Coronary artery (tissue), 2 donors: Measurements from ENCODE around the gene TRIO.

Source experiments
- DNase-seq: peaks from one replicate; pipeline ENCODE4 v3.0.0-alpha.2; 2017; ENCODE audit warnings: low spot score
- H3K27ac ChIP-seq, 2 donors: fragments of 200-600 bp; sonication (generic); one replicate each; pipeline ENCODE4 v1.5.1; 2016 to 2019
- H3K4me3 ChIP-seq: fragments of 200-600 bp; sonication (generic); 2 replicates; pipeline ENCODE4 v1.5.1; 2016; ENCODE audit warnings: mild to moderate bottlenecking, moderate library complexity
- TF ChIP-seq, protein P1 (sequence below): fragments of 200-600 bp; sonication (generic); IDR thresholded peaks from one replicate; pipeline ENCODE4 v1.5.1; 2019; ENCODE audit warnings: antibody characterized with exemption

TRIO gene

DNA sequence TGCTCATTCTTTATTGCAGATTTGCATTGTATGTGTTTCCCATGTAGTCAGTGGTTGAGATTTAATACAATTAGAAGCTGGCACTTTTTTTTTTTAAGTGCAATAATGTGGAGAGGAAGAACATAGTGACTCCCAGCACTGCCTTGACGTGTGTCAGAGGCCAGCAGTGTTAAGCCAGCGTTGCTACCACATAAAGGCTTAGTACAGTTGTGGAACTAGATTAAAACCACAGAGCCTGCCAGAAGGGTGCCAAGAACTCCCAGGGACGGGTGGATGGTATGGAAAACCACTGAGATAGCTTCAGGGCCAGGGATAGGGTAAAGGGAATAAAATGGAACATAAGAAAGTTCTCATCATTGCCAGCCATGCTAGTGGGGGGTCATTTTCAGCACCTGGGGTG, 142.9 kb downstream of the TRIO start:
- Histone ChIP-seq H3K27ac (no peak overlapping the region), H3K4me3 (no peak overlapping the region)
- no peak for DNase-seq
- TF ChIP-seq, protein P1, sequence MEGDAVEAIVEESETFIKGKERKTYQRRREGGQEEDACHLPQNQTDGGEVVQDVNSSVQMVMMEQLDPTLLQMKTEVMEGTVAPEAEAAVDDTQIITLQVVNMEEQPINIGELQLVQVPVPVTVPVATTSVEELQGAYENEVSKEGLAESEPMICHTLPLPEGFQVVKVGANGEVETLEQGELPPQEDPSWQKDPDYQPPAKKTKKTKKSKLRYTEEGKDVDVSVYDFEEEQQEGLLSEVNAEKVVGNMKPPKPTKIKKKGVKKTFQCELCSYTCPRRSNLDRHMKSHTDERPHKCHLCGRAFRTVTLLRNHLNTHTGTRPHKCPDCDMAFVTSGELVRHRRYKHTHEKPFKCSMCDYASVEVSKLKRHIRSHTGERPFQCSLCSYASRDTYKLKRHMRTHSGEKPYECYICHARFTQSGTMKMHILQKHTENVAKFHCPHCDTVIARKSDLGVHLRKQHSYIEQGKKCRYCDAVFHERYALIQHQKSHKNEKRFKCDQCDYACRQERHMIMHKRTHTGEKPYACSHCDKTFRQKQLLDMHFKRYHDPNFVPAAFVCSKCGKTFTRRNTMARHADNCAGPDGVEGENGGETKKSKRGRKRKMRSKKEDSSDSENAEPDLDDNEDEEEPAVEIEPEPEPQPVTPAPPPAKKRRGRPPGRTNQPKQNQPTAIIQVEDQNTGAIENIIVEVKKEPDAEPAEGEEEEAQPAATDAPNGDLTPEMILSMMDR: no peak

DNA sequence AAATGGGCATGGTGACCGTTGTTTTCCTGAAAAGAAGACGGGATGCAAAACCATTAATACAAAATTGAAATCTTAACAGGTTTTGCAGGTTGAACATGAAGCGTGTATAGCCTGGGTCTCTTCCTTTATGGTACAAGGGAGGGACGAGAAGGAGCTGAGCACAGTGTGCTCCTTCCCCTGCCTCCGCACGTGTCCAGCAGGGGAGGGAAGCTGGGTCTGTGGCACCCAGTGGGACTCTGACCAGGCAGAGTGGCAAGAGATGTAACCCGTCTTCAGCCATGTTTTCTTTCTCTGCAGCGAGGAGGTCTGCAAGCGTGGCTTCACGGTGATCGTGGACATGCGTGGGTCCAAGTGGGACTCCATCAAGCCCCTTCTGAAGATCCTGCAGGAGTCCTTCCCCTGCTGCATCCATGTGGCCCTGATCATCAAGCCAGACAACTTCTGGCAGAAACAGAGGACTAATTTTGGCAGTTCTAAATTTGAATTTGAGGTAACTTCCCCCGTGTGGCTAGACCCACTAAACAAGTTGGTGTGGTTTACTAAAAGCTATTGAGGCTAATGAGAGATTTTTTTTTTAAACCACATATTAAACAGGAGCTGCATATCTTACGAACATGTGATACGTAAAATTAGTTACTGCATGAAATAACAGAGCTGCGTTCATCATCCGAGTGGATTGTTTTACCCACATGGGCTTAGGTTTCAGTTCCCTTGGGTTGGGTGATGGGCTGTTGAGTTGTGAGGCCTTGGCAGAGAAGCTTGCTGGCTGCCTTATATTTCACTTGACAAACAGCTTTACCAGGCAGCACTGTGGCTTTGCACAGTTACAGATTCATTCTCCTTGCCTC, 143.7 kb downstream of the TRIO start:
- DNase-seq: no peak
- Histone ChIP-seq H3K4me3 (no peak overlapping the region), H3K27ac (no peak overlapping the region)
- TF ChIP-seq, protein P1: no peak

DNA sequence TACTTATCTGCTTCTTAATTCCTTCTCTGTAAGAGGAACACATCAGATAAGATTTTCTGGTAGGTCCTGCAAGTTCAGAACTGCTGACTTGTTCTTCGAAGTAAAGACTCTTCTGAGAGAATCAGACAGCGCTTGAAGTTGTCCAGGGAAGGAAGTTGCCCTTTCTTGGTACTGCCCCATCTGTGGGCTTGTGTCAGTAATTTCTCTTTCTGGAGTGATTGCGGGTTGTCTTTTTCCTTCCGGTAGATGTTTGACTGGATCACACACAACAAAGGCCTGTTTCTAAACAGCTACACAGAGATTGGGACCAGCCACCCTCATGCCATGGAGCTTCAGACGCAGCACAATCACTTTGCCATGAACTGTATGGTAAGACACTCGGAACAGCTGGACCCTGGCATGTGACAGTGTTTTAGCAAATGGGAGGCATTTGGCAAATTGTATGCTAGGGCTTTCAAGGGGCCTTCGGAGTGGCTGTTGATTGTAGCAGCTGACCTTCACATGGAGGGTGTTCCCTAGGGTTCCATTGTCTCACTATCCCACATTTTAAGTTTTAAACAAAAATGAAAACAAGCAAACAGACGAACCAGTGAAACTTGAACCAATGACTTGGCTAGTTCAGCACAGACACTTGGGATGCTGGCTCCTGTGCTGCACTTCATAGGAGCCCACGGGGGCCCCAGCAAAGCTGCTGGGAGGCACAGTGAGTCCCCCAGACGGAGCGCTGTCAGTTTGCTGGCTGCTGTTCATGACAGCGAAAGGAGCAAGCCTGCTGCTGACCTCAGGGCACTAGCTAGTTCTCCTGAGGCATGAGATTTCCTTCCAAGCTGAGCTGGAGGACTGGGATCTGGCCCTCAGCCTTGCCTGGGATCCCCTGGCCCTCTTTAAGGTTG, 149.9 kb downstream of the TRIO start:
- TF ChIP-seq, protein P1: no peak
- Histone ChIP-seq H3K4me3 (no peak overlapping the region), H3K27ac (no peak overlapping the region)
- no peak for DNase-seq

DNA sequence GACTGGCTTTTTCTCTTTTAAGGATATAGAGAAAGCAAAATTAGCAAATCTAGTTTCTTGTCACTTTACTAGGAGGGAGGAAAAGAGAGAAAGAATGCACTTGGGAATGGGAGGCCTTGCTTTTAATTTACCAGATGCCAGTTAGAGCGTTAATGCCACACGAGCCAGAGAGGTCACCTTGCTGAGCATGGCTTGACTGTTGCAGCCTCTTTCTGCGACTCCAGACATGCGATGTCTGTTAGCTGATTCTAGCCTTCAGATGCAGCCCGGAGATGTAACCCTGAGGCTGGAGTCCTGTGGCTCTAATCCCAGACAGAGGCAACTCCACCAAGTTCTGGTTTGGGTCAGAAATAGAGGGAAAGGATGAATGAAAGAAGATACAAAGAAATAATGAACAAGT, 152.5 kb downstream of the TRIO start:
- H3K27ac ChIP-seq: no peak overlapping the region
- H3K4me3 ChIP-seq: no peak overlapping the region
- DNase-seq: no peak
- TF ChIP-seq, protein P1: no peak

DNA sequence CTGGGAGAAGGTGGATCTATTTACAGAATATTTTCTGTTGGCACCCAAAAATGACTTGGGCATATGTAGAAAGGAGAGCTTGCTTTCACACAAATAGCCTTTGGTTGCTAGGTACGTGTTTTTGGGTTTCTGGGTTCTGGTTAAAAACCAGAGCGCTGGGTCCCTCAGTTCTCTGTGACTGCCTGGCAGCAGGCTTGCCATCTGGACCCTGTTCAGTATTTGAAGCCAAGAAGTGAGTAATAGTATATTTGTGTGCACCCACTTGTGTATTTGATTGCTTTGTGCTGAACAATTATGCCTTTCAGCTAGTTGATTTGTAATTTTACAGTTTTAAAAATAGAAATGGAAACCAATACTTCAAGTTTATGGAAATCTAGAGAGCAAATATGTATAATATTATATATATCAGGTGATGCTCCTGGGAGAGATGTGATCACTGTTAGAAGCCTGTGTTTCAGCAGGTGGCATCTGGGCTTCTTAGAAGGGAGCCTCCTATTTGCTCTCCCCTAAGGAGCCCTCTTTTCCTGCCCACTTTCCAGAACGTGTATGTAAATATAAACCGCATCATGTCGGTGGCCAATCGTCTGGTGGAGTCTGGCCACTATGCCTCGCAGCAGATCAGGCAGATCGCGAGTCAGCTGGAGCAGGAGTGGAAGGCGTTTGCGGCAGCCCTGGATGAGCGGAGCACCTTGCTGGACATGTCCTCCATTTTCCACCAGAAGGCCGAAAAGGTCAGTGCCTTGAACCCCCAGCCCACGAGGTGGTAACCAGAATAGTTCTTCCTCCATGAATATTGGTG, 153.6 kb downstream of the TRIO start:
- TF ChIP-seq, protein P1: no peak
- no peak for DNase-seq
- Histone ChIP-seq H3K27ac (no peak overlapping the region), H3K4me3 (no peak overlapping the region)

DNA sequence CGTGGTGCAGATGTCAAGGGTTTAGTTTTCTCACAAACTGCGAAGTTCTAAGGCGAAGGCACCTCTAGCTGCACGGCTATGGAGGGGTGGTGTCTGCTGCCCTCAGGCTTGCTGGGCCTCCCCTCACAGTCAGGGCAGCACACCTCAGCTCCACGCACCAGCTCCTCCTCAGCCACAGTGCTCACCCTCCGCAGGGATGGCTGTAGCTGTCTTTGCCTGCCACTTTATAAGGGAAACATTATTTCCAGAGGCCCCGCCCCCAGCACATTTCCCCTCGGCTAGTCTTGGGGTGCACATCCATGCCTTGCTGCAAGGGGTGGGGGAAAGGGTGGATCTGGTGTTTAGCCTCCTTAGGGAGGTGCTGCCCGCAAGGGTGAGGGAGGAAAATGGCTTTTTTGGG, 154.6 kb downstream of the TRIO start:
- TF ChIP-seq, protein P1: no peak
- DNase-seq: no peak
- Histone ChIP-seq H3K27ac (no peak overlapping the region), H3K4me3 (no peak overlapping the region)
